GM21423 (cell line): ENCODE results near the gene KRTAP10-8.
"Not testable (repeated sequence)": the region's sequence is repeated elsewhere in the genome, so short reads cannot be mapped to it uniquely, and the experiment has no call there.

Experiments
- ATAC-seq: cut with Tn5 transposase; IDR thresholded peaks from one replicate; pipeline ENCODE4 v1.9.1; 2021; ENCODE audit warnings: mild to moderate bottlenecking, moderate library complexity; ENCODE audit not compliant: unreplicated experiment

Gene KRTAP10-8

GRCh38 chr21:44643741-44644310, 31.9 kb downstream of the KRTAP10-8 start:
- ATAC-seq = no peak

GRCh38 chr21:44644878-44645277, 33.0 kb downstream of the KRTAP10-8 start:
- no peak for ATAC-seq

GRCh38 chr21:44646366-44647221, 34.7 kb downstream of the KRTAP10-8 start, which contains the start of gene KRTAP10-11:
TSS of gene KRTAP10-11 (plus strand) at chr21:44646414. CDS start at chr21:44646459, 45 bp downstream.
- not testable (repeated sequence) for ATAC-seq

- ATAC-seq = no peak
These were observed 35.3 kb downstream of the KRTAP10-8 start for GRCh38 chr21:44647222-44647552.

GRCh38 chr21:44648557-44649311, 36.9 kb downstream of the KRTAP10-8 start:
- ATAC-seq = no peak

- ATAC-seq = no peak
These were observed 37.7 kb downstream of the KRTAP10-8 start for GRCh38 chr21:44649521-44650100.

- ATAC-seq = no peak
These were observed 38.5 kb downstream of the KRTAP10-8 start for GRCh38 chr21:44650265-44650972.

- no peak for ATAC-seq
These were observed 39.2 kb downstream of the KRTAP10-8 start for GRCh38 chr21:44650973-44651675.

- ATAC-seq = no peak
These were observed 41.2 kb downstream of the KRTAP10-8 start for GRCh38 chr21:44653123-44653522.

GRCh38 chr21:44653656-44654575, 42.0 kb downstream of the KRTAP10-8 start:
- ATAC-seq = no peak

- no peak for ATAC-seq
These were observed 42.8 kb downstream of the KRTAP10-8 start, which contains the start of gene KRTAP12-4 for GRCh38 chr21:44654576-44655175. TSS of gene KRTAP12-4 (minus strand) at chr21:44654659. CDS start at chr21:44654614, 45 bp downstream.

GRCh38 chr21:44656868-44657267, 45.0 kb downstream of the KRTAP10-8 start:
- ATAC-seq = no peak

- ATAC-seq = no peak
These were observed 46.0 kb downstream of the KRTAP10-8 start, which contains the start of gene KRTAP12-3 for GRCh38 chr21:44657635-44658540. TSS of gene KRTAP12-3 (plus strand) at chr21:44657932. CDS start at chr21:44657980, 48 bp downstream.

GRCh38 chr21:44658541-44658910, 46.6 kb downstream of the KRTAP10-8 start:
- no peak for ATAC-seq

GRCh38 chr21:44658913-44659595, 47.2 kb downstream of the KRTAP10-8 start:
- ATAC-seq = no peak

GRCh38 chr21:44661567-44661966, 49.7 kb downstream of the KRTAP10-8 start:
- not testable (repeated sequence) for ATAC-seq
